GM19372 (cell line): ENCODE measurements around the gene KLF1.
"Not testable (repeated sequence)": the region's sequence is repeated elsewhere in the genome, so short reads cannot be mapped to it uniquely, and the experiment has no call there.

Experiments used
- ATAC-seq: cut with Tn5 transposase; IDR thresholded peaks from one replicate; pipeline ENCODE4 v1.9.1; 2021; ENCODE audit warnings: mild to moderate bottlenecking, low read depth, moderate library complexity; ENCODE audit not compliant: unreplicated experiment

KLF1 gene

GRCh38 chr19:12868540-12869112 lies 18.4 kb downstream of the KLF1 start:
- no peak for ATAC-seq

GRCh38 chr19:12867120-12868099 lies 19.6 kb downstream of the KLF1 start:
- ATAC-seq: no peak

GRCh38 chr19:12866416-12867119 lies 20.4 kb downstream of the KLF1 start:
- no peak for ATAC-seq

- ATAC-seq: no peak
Measured at GRCh38 chr19:12865746-12866415, 21.1 kb downstream of the KLF1 start.

GRCh38 chr19:12864721-12865715 lies 22.0 kb downstream of the KLF1 start:
- ATAC-seq: no peak

GRCh38 chr19:12864143-12864542 lies 22.9 kb downstream of the KLF1 start:
- no peak for ATAC-seq

GRCh38 chr19:12859546-12859945 lies 27.5 kb downstream of the KLF1 start:
- ATAC-seq: no peak

- ATAC-seq: no peak
Measured at GRCh38 chr19:12858041-12858928, 28.7 kb downstream of the KLF1 start.

GRCh38 chr19:12856653-12857052 lies 30.3 kb downstream of the KLF1 start:
- ATAC-seq: no peak

GRCh38 chr19:12847159-12848139 lies 39.6 kb downstream of the KLF1 start:
- ATAC-seq: no peak

- not testable (repeated sequence) for ATAC-seq
Measured at GRCh38 chr19:12846613-12847012, 40.4 kb downstream of the KLF1 start.

GRCh38 chr19:12843999-12844732 lies 42.8 kb downstream of the KLF1 start:
- no peak for ATAC-seq

- no peak for ATAC-seq
Measured at GRCh38 chr19:12843328-12843727, 43.7 kb downstream of the KLF1 start.

- ATAC-seq: no peak
Measured at GRCh38 chr19:12842511-12842910, 44.5 kb downstream of the KLF1 start.

GRCh38 chr19:12841094-12841493 lies 45.9 kb downstream of the KLF1 start:
- no peak for ATAC-seq
